NCI-H526 treated with DMSO at 0.1 percent for 48 hours (cell line): Measurements from ENCODE around the gene KCNC1.
A peak's percentile ranks its signal among the peaks of the same experiment; 100 is the strongest.

Experiments
- DNase-seq: peaks from one replicate; lab custom pipeline; 2025; lab: John Stamatoyannopoulos, UW

The KCNC1 gene

DNA sequence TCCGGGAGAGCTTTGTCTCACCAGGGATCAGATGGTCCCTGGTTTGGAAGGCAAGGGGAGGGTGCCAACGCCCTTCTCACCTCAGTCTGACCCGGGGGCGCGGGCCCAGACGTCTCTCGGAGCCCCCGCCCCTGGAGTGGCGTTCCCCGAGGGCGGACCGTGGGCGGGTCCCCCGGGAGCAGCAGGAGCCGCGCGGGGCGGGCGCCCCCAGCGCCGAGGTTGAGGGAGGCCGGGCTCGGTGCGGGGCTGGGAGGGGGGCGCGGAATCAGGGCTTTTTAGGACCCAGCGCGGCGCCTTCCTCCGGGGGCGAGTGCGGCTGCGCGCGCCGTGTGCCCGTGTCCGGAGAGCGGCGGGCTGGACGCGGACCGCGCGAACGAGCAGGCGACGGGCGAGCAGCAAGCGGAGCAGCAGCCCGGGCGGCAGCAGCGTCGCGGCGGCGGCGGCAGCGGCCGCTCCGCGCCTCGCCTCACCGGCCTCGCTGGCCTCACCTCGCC lies at the start of gene KCNC1:
Gene KCNC1 (plus strand): TSS at position 364 of the 494 bp plus-strand sequence. CDS start 1,222 bp downstream, outside the sequence.
- DNase-seq, result peak; percentile 59

DNA sequence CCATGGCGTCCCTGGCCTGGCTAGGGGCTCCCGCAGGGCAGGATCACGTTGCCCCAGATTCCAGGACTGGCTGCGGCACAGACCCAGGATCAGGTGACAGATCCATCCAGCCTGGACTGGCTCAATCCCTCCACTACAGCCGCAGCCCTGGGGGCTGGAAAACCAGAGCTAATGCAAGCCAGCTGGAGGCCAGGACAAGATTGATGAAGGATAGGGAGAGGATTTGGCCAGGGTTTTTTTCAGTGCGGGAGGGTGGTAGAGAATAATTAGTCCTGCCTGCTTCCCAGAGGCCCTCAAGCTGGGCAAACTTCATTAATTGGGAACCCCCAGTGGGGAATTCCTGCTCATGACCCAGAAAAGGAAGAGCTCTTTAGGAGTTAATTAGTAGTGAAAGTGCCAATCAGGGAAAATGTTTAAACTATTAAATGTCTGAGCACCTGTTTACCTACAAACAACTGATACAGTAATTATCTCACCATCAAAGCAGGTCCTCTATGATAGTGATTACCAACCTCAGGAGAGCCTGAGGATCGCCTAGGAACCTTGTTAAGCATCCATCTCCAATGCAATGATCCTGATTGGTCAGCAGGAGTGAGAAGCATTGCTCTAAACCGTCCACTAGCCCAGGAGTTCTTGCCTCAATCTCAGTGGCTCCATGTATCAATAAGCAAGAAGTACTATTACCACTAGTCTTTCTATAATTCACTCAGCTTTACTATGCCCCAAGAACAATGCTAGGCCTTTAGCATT lies 48.2 kb upstream of the KCNC1 start:
- DNase-seq, result no peak

DNA sequence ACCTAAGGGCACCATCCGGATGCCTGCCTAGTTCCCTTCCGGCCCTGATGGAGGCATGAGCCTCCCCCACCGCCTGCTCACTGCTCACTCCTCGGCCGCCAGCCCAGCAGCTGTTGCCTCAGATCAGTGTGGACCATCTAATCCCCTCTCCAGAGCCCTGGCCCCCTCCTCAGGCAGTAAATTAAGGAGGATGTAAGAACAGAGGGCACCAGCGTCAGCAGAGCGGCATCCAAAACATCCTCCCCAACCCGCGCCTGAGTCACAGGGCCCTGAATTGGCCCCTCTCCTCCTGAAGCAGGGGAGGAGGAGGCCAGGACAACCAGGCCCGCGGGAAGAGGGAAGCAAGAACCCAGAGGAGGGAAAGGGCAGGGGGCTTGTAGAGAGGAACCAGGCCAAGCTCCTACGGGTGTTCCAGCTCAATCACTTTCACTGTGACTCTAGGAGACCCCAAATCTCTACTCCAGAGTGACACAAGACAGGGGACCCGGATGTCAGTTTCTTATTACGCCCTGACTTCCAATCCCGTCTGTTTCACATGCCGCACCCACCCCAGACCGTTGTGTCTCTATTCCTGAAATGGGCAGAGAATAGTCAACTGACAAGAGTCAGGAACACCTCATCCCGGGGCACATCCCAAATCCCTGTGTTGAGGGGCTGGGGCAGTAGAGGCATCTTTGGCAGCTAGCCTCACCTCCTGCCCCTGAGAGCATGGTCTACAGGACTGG lies 46.5 kb upstream of the KCNC1 start:
- no peak for DNase-seq

DNA sequence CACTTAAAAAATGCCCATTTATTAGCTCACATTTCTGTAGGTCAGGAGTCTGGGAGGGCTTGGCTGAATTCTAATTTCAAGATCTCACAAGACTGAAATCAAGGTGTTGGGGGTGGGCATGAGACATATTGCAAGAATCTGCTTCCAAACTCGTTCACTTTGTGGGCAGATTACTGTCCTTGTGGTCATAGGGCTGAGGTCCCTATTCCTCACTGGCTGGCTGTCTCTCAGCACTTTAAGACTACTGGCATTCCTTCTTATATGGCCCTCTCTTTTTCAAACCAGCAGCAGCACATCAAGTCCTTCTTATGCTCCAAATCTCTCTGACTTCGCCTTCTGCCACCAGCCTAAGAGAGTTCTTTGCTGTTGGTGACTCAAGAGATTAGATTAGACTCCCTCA lies 43.0 kb upstream of the KCNC1 start:
- no peak for DNase-seq

DNA sequence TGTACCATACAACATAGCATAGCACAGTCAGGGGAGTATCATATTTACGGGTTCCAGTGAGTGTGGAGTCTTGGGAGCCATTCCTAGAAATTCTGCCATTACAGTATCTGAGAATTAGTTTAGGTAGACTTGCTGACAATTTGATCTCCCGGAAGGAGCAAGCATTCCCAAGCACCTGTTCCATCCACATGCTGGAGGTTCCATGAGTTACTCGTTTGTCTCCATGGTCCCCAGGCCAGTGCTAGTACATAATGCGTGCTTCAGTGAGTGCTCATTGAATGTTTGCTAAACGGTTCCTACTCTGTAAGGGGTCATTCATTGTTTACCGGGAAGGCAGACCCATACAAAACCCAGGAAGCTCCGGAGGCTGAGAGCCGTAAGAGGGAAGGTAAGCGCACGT lies 42.6 kb upstream of the KCNC1 start:
- no peak for DNase-seq

DNA sequence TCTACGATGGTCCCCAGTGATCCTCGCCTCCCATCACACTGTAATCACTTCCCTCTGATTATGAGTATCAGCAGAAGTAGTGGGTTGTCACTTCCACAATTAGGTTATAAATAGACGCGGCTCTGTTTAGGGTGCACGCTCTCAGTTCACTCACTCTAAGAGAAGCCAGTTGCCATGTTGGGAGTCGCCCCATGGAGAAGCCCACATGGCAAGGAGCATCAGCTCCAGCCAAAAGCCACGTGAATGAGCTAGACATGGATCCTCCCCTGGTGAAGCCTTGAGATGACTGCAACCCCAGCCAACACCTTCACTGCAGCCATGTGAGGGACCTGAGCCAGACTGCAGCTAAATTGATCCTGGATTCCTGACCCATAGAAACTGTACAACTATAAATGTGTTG lies 41.6 kb upstream of the KCNC1 start:
- DNase-seq, result no peak

DNA sequence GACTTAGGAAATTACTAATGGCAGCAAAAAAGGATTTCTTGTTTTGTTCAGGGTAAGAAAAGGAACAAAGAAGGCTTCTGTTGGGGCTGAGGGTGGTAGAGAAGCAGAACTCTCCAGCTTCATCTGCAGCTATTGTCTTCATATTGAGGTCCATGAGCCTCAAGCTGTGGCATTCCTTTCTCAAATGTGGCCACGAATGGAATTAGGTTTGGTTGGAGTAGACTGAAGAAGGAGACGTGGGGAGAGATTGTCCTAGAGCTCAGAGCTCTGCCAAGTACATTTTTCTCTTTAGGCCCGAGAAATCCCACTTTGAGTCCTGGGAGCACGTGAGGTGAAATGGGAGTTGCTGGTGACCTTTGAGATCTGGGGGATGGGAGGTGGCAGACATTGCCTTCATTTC lies 41.0 kb upstream of the KCNC1 start:
- DNase-seq, result no peak

DNA sequence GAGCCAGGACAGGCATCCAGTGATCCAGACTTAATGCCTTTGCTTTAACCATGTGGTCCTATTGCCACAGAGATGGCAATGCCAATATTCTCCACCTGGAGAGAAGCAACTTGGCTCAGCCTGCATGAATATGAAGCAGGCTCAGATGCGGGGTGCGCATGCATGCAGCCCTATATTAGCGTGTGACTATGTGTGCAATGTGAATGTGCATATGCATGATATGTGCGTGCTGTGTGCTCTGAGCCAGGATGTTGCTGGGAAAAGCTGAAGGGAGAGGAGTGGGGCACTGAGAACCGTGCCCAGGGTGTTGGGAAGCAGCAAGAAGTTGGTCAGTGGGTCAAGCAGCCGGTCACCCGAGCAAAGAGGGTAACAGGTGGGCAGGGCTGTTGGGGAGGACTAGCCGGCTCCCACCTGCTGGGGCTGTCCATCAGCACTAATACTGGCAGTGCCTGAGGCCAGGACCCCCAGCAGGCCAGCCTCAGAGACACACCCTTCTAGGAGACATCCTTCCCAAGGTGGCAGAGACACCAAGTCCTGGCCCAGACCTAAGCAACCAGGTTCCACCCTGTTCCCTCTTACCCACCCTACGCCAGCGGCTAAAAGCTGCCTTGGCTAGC lies 40.0 kb upstream of the KCNC1 start:
- DNase-seq, result no peak

DNA sequence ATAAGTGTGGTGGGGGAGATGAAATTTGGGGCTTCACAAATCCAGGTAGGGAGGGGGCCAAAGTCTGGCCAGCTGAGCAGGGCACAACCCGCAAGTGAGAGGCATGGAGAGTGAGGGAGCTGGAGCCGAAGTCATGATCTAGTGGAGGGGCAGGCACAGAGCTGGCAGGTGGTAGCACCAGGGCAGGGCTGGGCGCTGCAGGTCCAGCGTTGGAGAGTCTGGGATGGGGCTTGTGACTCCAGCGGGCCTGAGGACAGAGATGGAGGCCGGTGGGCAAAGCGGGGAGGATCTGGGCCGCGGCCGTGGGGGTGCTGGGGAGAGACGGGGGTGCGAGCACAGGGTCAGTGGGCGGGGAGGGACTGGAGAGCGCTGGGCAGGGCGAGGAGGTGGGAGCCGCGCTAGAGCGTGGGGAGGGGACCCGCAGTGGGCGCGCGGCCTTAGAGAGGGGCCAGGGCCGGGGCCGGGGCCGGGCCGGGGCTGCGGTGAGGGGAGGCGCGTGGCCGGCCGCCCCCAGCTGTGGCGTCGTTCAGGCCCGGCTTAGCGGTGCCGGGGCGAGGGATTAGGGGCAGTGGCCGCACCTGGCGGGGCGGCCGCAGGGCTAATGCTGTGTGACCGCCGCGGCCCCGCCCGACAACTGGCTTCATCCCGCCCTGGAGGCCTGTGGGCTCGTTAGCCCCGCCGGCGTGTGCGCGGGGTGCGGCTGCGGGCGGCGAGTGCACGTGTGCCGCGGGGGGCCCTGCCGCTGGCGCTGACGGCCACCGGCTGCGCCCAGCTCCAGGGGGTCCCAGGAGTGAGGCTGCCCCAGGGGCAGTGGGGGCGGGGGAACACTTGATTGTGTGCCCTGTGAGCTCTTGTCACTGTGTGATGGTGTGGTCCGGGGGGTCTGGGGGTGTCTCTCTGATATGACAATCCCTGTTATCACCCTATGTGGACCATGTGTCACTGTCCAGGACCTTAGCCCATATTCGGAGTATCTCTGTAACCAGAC lies 38.8 kb upstream of the KCNC1 start:
- DNase-seq, result no peak

DNA sequence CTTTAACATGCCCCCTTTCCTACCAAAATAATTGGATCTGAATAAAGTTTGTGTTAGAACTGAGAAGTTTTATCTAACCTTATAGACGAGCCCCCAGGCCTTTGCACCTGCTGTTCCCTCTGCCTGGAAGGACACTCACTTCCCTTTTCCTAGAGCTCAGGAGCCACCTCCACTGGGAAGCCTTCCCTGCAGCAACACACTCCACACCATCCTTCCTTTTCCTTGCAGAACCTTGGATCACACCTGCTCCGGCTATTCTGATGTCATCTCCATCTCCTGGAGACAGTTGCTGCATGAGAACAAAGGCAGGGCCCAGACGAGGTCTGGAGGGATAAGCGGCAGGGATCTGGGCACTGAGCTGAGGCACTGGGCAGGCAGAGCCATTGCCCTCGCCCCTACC lies 37.8 kb upstream of the KCNC1 start:
- DNase-seq, result no peak

DNA sequence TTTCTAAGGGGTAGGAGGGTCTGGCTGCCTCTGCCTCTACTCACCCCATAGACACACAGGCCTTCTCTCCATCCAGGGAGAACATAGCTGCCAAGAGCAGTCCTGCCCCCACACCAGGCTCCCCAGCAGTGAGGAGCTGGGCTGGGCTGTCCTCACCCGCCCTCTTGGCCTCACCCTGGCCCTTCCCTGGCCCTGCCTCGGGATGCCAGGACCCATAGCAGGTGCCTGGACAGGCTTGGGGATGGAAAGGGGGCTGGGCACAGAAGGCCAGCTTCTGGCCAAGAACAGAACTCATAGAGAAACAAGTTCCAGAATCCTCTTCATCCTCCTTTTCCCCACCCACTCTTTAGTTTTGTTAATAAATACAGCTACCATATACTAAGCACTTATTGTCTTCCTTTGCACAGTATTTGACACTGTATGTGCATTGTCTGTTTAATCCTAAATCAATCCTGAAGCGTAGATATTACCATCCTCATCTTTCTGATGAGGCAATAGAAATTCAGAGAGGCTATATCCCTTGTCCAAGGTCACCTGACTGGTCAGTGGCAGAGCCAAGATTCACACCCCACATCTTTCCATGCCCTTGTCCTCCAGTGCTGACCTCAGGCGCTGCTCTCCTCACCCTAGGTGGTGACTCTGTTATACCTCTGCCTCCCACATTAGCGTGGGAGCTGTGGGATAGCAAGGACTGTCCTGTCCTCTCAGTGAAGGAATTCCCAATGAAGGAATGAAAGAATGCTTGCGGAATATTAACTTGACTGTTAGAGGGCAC lies 37.2 kb upstream of the KCNC1 start:
- DNase-seq, result no peak

DNA sequence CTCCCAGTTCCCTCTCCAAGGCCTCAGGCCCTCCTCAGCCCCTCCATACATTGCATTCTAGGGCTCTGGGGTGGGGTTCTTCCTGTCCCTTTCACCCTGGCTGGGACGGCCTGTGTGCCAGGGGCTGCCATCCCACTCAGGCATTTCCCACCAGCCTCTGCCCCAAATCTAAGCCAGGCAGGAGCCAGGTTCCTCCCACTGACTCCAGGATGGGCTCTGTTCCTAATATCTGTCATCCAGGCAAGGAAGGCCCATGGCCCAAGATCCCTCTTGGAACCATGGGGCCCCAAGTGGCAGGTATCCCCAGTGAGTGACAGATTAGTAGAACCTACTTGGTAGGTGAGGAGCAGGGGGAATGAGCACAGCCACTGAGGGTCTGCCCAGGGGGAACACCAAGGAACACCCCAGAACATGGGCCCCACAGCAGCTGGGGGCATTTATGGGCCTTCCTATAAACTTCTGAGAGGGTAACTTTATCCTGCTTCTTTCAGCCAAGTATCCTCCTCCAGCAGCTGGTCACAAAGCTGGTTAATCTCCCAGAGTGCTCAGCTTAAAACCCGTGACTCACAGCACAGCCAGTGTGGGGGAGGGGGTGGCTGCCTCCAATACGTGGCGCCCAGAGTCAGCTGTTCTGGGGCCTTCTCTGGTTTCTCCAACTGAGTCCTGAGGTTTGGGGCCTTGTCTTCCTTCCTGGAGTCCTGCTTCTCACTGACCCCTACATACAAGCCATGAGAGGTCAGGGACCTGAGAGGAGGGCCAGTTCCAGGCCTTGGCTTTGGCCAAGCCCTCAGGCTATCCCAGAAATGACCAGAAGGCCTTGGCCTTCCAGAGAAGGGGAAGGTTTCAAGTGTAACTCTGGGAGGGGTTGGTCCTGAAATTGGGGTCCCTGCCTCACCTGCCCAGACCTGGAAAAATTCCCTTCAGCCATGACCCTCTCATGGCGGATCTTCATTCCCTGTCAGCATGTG lies 35.1 kb upstream of the KCNC1 start:
- no peak for DNase-seq

DNA sequence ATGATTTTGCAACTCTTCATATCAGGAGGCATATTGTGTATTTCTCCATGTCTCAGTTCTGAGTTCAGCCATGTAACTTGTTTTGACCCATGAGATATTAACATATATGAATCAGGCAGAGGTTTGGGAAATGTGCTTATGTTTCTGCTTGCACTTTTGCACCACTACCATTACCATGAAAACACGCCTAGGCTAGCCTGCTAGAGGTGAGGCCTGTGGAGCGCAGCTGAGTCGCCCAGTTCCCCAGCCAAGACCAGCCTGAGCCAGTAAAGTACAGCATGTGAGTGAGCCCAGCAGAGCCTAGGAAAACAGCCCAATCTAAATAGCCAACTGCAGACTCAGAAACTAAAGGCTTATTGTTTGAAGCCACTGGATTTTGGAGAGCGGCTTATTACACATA lies 33.6 kb upstream of the KCNC1 start:
- DNase-seq, result no peak

DNA sequence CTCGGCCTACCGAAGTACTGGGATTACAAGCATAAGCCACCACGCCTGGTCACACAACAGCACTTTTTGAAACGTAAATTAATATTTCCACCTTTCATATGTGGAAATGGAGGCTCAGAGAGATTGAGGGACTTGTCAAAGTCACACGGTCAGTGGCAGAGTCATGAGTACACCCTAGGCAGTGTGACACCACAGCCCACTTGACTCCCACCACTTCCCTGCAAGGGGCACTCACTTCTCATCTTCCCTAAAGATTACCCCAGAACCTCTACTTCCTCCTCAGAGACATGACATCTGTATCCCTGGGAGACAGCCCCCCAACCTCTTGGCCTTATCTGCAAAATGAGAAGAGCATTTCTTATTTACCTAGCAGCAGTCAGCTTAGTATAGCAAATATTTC lies 31.7 kb upstream of the KCNC1 start:
- no peak for DNase-seq

DNA sequence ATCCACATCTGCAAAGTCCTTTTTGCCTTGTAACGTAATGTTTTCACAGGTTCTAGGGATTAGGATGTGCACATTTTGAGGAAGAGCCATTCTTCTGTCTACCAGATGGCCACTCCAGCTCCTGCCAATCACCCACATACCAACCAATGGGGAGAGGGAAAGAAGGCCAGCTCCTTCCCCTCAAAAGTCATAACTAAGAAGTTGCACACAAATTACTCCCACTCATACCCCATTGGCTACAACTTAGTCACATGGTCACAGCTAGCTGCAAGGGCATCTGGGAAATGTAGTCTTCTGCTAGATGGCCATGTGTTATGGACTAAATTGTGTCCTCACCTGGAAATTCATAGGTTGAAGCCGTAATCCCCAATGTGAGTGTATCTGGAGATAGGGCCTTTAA lies 30.6 kb upstream of the KCNC1 start:
- no peak for DNase-seq

DNA sequence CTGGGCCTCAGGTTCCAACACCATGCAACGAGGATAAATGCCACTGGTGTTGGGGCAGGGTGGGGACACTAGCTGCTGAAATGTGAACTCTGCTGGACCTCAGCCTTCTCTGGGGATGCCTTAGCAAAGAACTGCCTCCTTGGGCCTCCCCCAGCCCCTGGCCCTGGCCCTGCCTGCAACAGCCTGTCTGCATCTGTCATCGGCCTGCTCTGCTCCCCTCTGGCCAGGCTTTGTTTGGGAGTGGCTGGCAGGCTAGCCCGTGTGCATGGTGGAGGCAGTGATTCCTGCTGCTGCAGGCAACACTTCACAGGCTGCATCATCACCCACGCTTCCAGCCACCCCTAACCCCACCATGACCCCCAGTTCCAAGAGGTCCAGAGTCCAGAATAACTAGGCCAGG lies 26.8 kb upstream of the KCNC1 start:
- DNase-seq, result no peak

DNA sequence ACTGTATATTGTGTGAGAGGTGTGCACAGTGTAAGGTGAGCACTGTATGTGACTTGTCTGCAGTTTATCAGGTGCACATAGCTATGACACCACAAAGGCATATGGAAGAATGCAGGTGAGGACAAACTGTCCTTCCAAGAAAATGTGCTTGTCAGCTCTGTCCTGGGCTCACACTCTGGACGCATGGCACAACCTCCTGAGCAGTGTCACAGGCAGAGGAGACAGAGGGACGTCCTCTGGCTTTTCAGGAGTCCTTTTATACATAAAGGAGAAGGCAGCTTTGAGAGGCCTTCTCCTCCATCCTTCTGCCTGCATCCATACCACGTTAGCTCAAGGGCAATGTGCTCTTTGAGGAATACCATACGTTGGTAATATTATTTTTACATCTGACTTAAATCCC lies 22.7 kb upstream of the KCNC1 start:
- no peak for DNase-seq

DNA sequence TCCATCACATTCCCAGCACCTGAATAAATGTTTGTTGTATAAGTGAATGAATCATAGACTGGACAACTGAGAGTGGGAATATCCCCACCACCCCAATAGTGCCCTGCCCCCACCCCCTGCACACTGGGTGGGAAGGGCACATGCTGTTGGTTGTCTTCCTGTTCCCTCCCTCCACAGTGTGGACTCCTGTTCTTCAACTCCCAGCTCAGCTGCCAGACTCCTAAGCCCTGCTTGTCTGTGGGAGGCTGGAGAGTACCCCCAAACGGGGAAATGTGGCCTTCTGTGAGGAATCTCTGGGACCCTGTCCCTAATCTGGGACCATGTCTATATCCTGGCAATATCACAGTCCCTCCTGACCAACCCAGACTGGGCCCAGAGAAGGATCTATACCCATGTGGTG lies 20.7 kb upstream of the KCNC1 start:
- DNase-seq, result no peak

DNA sequence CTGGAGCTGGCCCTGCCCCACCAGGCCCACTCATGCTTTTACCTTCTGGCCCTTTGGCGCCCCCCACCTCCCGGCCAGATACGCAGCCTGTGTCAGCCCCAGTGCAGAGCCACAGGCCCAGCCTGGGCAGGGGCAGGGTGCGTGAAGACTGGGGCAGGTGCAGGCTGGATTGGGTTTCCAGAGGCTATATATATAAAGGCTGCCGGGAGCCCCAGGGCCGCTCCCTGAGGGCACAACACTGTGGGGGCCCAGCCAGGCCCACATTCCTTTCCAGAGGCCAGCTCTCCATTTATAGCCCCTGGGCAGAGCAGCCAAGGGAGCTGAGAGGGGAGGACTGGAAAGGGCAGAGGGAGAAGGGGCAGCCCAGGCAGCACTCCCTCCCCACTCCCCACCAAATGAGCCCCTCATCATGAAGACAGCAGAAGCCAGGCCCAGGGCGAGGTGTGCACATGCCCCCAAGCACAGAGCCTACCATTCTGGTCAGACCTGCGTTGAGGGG lies 20.2 kb upstream of the KCNC1 start:
- DNase-seq, result no peak

DNA sequence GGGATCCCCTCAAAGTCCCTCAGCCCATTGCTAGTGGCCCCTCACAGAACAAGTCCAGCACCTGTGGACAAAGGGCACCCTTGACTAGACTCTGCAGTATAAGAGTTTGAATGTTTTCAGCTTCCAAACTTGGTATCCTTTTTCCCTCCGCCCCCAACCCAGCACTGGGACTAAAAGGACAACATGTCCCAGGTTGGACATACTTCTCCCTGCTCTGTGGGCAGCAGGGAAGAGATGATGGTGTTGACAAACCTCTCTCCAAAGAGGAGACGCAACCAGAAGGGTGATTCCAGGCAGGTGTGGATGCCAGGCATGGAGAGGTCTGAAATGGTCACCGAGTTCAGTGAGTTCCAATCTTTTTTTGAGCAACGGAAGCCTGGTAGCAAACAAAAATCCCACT lies 19.7 kb upstream of the KCNC1 start:
- no peak for DNase-seq
